Adrenal gland (tissue), 12 donors: ENCODE measurements around the gene AVP. TPM values are rescaled to one million over a fixed set of nuclear protein-coding genes. Genes with fewer than 3 reads are reported as not detected.

Experiments used
- DNase-seq, 7 donors: peaks; one replicate each; pipeline ENCODE4 v3.0.0-alpha.2; 2019 to 2020
- H3K27ac ChIP-seq, 5 donors: fragments of 200-600 bp; sonication (generic) in 4 of 5; 1 replicate in 3 of 5; 2 replicates in 2 of 5; pipeline versions ENCODE4 v1.5.1 to v1.8.0; 2016 to 2020; ENCODE audit warnings: mild to moderate bottlenecking in 1 of 5
- H3K27me3 ChIP-seq: fragments of 200-600 bp; 2 replicates; pipeline ENCODE4 v1.8.0; 2021
- H3K36me3 ChIP-seq, 2 donors: fragments of 200-600 bp; replicated peaks in 1 of 2; 1 replicate in 1 of 2; 2 replicates in 1 of 2; pipeline versions ENCODE4 v1.5.1 to v1.8.0; 2018 to 2022
- H3K4me1 ChIP-seq, 2 donors: fragments of 200-600 bp; replicated peaks in 1 of 2; 1 replicate in 1 of 2; 2 replicates in 1 of 2; pipeline versions ENCODE4 v1.5.1 to v1.8.0; 2018 to 2021
- H3K4me3 ChIP-seq, 4 donors: fragments of 200-600 bp; sonication (generic) in 3 of 4; one replicate each; pipeline ENCODE4 v1.5.1; 2016 to 2018
- H3K9me3 ChIP-seq, 3 donors: fragments of 200-600 bp; sonication (generic) in 1 of 3; replicated peaks in 1 of 3; 1 replicate in 2 of 3; 2 replicates in 1 of 3; pipeline versions ENCODE4 v1.5.1 to v1.8.0; 2016 to 2021
- POLR2A ChIP-seq, 2 donors: fragments of 450-650 bp; IDR thresholded peaks; one replicate each; pipeline ENCODE4 v1.6.1; 2017; ENCODE audit warnings: antibody characterized with exemption in 2 of 2, mild to moderate bottlenecking in 2 of 2, moderate library complexity in 1 of 2
- whole genome bisulfite sequencing, 4 donors: extraction: QIAGEN DNeasy Blood & Tissue Kit in 2 of 4; methylation state at CpG; one replicate each; pipeline versions ENCODE4 v1.1.5 to v1.1.7; 2013 to 2017; 5-methylcytosine and 5-hydroxymethylcytosine counted together
- intact Hi-C, 2 donors: fragments of 100-400 bp; cut with DNase I; formaldehyde crosslinking; loops; one replicate each; pipeline versions ENCODE4 v1.14.1 to v1.15.0; 2022 to 2023
- polyA plus RNA-seq, 3 donors: library from polyadenylated mRNA; stranded (reverse); fragments of 200-250 nt in 2 of 3; fragments of 350-450 nt in 1 of 3; fragmentation: Illumina TruSeq in 1 of 3; extraction: RNeasy Lipid Tissue Mini Kit (QIAGEN cat#74804) in 1 of 3; gene quantifications; one replicate each; pipeline ENCODE4 v1.2.3, GENCODE V29; 2013 to 2014
- total RNA-seq, 9 donors: library from RNA; depleted of rRNA in 4 of 9; stranded (reverse); fragments of >200 nt in 4 of 9; fragments of 120-200 nt in 1 of 9; fragmentation: NEBNext Ultra II Directional in 1 of 9; extraction: Animal tissue kit (Norgen Biotek cat#: 25700) in 1 of 9; gene quantifications; one replicate each; pipeline versions ENCODE4 v1.1.0 to v1.2.4, GENCODE V29; 2013 to 2023
- TF ChIP-seq, protein P1 (sequence below), 6 experiments: fragments of 450-650 bp in 4 of 6; fragments of 200-600 bp in 2 of 6; sonication (generic) in 1 of 6; IDR thresholded peaks; 1 replicate in 5 of 6; 2 replicates in 1 of 6; pipeline versions ENCODE4 v1.5.1 to v1.8.0; 2016 to 2021; ENCODE audit warnings: antibody characterized with exemption in 6 of 6, mild to moderate bottlenecking in 2 of 6, moderate library complexity in 1 of 6
- donor health status: healthy with polysubstance abuse.
- donor health status: Bipolar disorder and iron deficiency.
- donor health status: DM: yes; HTN: yes; CAD: no.
- donor health status: DM: no; HTN: no; CAD: no.
- donor health status: DM: no; HTN: no; CAD: no.
- donor health status: DM: yes; HTN: yes; CAD: no.

Gene AVP
- total and polyA plus RNA-seq, 12 donors, result 0.27 to 0.75 (median 0.64) TPM; not detected in 8

GRCh38 chr20:3040086-3040485 is 44.4 kb downstream of the AVP start:
- intact Hi-C loops, result no loop called here
- H3K9me3 ChIP-seq, result no peaks in the 10 kb centered on the region
- H3K4me3 ChIP-seq, result no peak overlapping the region
- peaks cover 0 to 52% of the 10 kb centered on the region in 2 donors for H3K36me3 ChIP-seq
- peaks cover 2% of the 10 kb centered on the region in 2 donors for H3K4me1 ChIP-seq
- TF ChIP-seq, protein P1, sequence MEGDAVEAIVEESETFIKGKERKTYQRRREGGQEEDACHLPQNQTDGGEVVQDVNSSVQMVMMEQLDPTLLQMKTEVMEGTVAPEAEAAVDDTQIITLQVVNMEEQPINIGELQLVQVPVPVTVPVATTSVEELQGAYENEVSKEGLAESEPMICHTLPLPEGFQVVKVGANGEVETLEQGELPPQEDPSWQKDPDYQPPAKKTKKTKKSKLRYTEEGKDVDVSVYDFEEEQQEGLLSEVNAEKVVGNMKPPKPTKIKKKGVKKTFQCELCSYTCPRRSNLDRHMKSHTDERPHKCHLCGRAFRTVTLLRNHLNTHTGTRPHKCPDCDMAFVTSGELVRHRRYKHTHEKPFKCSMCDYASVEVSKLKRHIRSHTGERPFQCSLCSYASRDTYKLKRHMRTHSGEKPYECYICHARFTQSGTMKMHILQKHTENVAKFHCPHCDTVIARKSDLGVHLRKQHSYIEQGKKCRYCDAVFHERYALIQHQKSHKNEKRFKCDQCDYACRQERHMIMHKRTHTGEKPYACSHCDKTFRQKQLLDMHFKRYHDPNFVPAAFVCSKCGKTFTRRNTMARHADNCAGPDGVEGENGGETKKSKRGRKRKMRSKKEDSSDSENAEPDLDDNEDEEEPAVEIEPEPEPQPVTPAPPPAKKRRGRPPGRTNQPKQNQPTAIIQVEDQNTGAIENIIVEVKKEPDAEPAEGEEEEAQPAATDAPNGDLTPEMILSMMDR (IDR thresholded peaks at IDR 0.05), result no peak
- no peak for TF ChIP-seq POLR2A (IDR thresholded peaks at IDR 0.05)
- 94 to 98% (median 96%) methylated on average over 6 to 8 of the region's 8 CpGs for WGBS, 4 donors
- no peak for DNase-seq
- no peaks in the 10 kb centered on the region for H3K27me3 ChIP-seq
- no peak overlapping the region for H3K27ac ChIP-seq

DNA sequence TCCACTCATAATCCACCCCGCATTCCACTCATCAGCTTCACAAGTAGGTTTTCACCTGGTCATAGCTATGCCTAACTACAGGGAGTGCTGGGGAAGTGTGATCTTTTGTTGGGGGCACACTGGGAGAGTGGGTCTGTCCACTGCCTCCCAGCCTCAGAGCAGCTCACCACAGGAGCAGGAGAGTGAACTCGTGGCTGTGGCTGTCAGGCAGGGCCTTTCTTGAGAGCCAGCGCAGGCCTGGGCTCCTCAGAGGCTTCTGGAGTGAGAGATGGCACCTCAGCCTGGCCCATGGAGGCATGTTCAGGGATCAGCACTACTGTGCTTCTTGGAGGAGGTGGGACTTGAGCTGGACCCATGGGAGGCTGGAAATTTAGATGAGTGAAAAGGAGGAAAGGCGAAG is 45.1 kb downstream of the AVP start:
- Histone ChIP-seq H3K36me3 (peaks cover 0 to 57% of the 10 kb centered on the region in 2 donors), H3K9me3 (no peaks in the 10 kb centered on the region), H3K27ac (no peak overlapping the region), H3K4me1 (no peaks in the 10 kb centered on the region), H3K4me3 (no peak overlapping the region), H3K27me3 (no peaks in the 10 kb centered on the region)
- TF ChIP-seq, protein P1 (IDR thresholded peaks at IDR 0.05), result no peak
- no peak for TF ChIP-seq POLR2A (IDR thresholded peaks at IDR 0.05)
- 86 to 94% (median 92%) methylated on average over 3 to 4 of the region's 4 CpGs for WGBS, 4 donors
- intact Hi-C loops, result no loop called here
- DNase-seq, result no peak

- intact Hi-C loops, result no loop called here
- Histone ChIP-seq H3K4me1 (no peaks in the 10 kb centered on the region), H3K27ac (no peak overlapping the region), H3K9me3 (no peaks in the 10 kb centered on the region), H3K36me3 (peaks cover 0 to 57% of the 10 kb centered on the region in 2 donors), H3K27me3 (no peaks in the 10 kb centered on the region), H3K4me3 (no peak overlapping the region)
- TF ChIP-seq, protein P1 (IDR thresholded peaks at IDR 0.05), result no peak
- no peak for TF ChIP-seq POLR2A (IDR thresholded peaks at IDR 0.05)
- DNase-seq, result no peak
- WGBS, 4 donors, result 88 to 97% (median 90%) methylated on average over 4 to 5 of the region's 5 CpGs
Measured at GRCh38 chr20:3038454-3038853, 46.1 kb downstream of the AVP start.

GRCh38 chr20:3037654-3038053 is 46.9 kb downstream of the AVP start:
- TF ChIP-seq, protein P1 (IDR thresholded peaks at IDR 0.05), result no peak
- no peak for TF ChIP-seq POLR2A (IDR thresholded peaks at IDR 0.05)
- intact Hi-C loops, result no loop called here
- no peaks in the 10 kb centered on the region for H3K9me3 ChIP-seq
- WGBS, 4 donors, result 85 to 97% (median 91%) methylated on average over 3 of the region's 3 CpGs
- no peaks in the 10 kb centered on the region for H3K27me3 ChIP-seq
- H3K27ac ChIP-seq, result no peak overlapping the region
- no peak overlapping the region for H3K4me3 ChIP-seq
- no peaks in the 10 kb centered on the region for H3K4me1 ChIP-seq
- H3K36me3 ChIP-seq, result peaks cover 0 to 57% of the 10 kb centered on the region in 2 donors
- DNase-seq, result no peak
